Right lobe of liver (tissue), 6 donors: ENCODE results near the gene JCAD. TPM values are rescaled to one million over a fixed set of nuclear protein-coding genes. Genes with fewer than 3 reads are reported as not detected.

ENCODE experiments used
- ATAC-seq, 4 donors: fragments of 200-7000 bp; cut with Tn5 transposase; one replicate each; pipeline ENCODE4 v1.9.1; 2020; ENCODE audit warnings: mild to moderate bottlenecking in 4 of 4, moderate library complexity in 4 of 4
- DNase-seq, 3 donors: peaks; one replicate each; pipeline ENCODE4 v3.0.0-alpha.2; 2020
- H3K27ac ChIP-seq, 3 donors: fragments of 200-600 bp; one replicate each; pipeline ENCODE4 v1.8.0; 2022
- H3K27me3 ChIP-seq, 2 donors: fragments of 200-600 bp; one replicate each; pipeline ENCODE4 v1.8.0; 2022
- H3K36me3 ChIP-seq, 4 donors: fragments of 200-600 bp; sonication (generic) in 1 of 4; one replicate each; pipeline versions ENCODE4 v1.5.1 to v1.8.0; 2017 to 2022; ENCODE audit warnings: control low read depth in 1 of 4
- H3K4me1 ChIP-seq, 4 donors: fragments of 200-600 bp; sonication (generic) in 1 of 4; one replicate each; pipeline versions ENCODE4 v1.5.1 to v1.8.0; 2017 to 2022; ENCODE audit warnings: control low read depth in 1 of 4
- H3K4me3 ChIP-seq, 3 donors: fragments of 200-600 bp; one replicate each; pipeline ENCODE4 v1.8.0; 2022
- H3K9me3 ChIP-seq, 4 donors: fragments of 200-600 bp; sonication (generic) in 1 of 4; one replicate each; pipeline versions ENCODE4 v1.5.1 to v1.8.0; 2017 to 2022; ENCODE audit warnings: control low read depth in 1 of 4
- CTCF ChIP-seq, 4 donors: fragments of 200-600 bp in 3 of 4; fragments of 450-650 bp in 1 of 4; IDR thresholded peaks; one replicate each; pipeline versions ENCODE4 v1.5.1 to v1.8.0; 2016 to 2022; ENCODE audit warnings: antibody characterized with exemption in 4 of 4, mild to moderate bottlenecking in 2 of 4
- POLR2A ChIP-seq: fragments of 450-650 bp; IDR thresholded peaks from one replicate; pipeline ENCODE4 v1.6.1; 2017; ENCODE audit warnings: antibody characterized with exemption, mild to moderate bottlenecking
- WGBS: methylation state at CpG from one replicate; pipeline ENCODE4 v1.1.6; 2018; ENCODE audit warnings: low coverage, low lambda C conversion rate; ENCODE audit not compliant: insufficient coverage; ENCODE audit errors: missing lambda C conversion rate; 5-methylcytosine and 5-hydroxymethylcytosine counted together
- intact Hi-C, 2 donors: fragments of 100-400 bp; cut with DNase I; formaldehyde crosslinking; loops; one replicate each; pipeline versions ENCODE4 v1.11.2 to v1.14.1; 2022
- total RNA-seq, 6 experiments: library from RNA; depleted of rRNA in 2 of 6; stranded (reverse); fragments of >200 nt in 2 of 6; fragmentation: NEBNext Ultra II Directional in 3 of 6; extraction: Animal tissue kit (Norgen Biotek cat#: 25700) in 3 of 6; gene quantifications; one replicate each; pipeline versions ENCODE4 v1.1.0 to v1.2.4, GENCODE V29; 2016 to 2023
- donor health status: DM: no; HTN: yes; CAD: no.
- donor health status: DM: no; HTN: no; CAD: no.
- donor health status: DM: no; HTN: no; CAD: no.
- donor health status: DM: no; HTN: yes; CAD: no.
- donor health status: DM: no; HTN: yes; CAD: no.

Gene JCAD
- total RNA-seq, 6 experiments from 2014 or later = 1.4 to 3.7 (median 2.0) TPM

- Histone ChIP-seq H3K36me3 (no peaks in the 10 kb centered on the region), H3K27ac (no peak overlapping the region), H3K27me3 (no peaks in the 10 kb centered on the region), H3K9me3 (no peaks in the 10 kb centered on the region), H3K4me1 (no peaks in the 10 kb centered on the region), H3K4me3 (no peak overlapping the region)
- 50% methylated on average over 2 of the region's 5 CpGs for WGBS
- ATAC-seq (peak; percentile 80 to 92 (median 87)), DNase-seq (peak; percentile 71 to 77 (median 72))
- intact Hi-C loops = no loop called here
- TF ChIP-seq POLR2A = no peak
- TF ChIP-seq CTCF (IDR thresholded peaks at IDR 0.05) = no peak
Measured at GRCh38 chr10:30013757-30014156, 45.6 kb downstream of the JCAD start.

- H3K4me1 ChIP-seq = no peaks in the 10 kb centered on the region
- no peaks in the 10 kb centered on the region for H3K36me3 ChIP-seq
- WGBS = 56% methylated on average over 3 of the region's 4 CpGs
- ATAC-seq (peak in 1 of 4 donors; percentile 28), DNase-seq (no peak)
- intact Hi-C loops = no loop called here
- no peak overlapping the region for H3K4me3 ChIP-seq
- TF ChIP-seq CTCF (IDR thresholded peaks at IDR 0.05) (no peak), POLR2A (no peak)
- H3K9me3 ChIP-seq = no peaks in the 10 kb centered on the region
- H3K27me3 ChIP-seq = no peaks in the 10 kb centered on the region
- no peak overlapping the region for H3K27ac ChIP-seq
Measured at GRCh38 chr10:30011956-30012647, 47.3 kb downstream of the JCAD start.

GRCh38 chr10:30011396-30011795 lies 48.0 kb downstream of the JCAD start:
- Histone ChIP-seq H3K36me3 (no peaks in the 10 kb centered on the region), H3K27me3 (no peaks in the 10 kb centered on the region), H3K4me1 (no peaks in the 10 kb centered on the region), H3K9me3 (no peaks in the 10 kb centered on the region), H3K27ac (no peak overlapping the region), H3K4me3 (no peak overlapping the region)
- ATAC-seq = no peak
- TF ChIP-seq POLR2A (no peak), CTCF (IDR thresholded peaks at IDR 0.05) (no peak)
- no peak for DNase-seq
- 83% methylated on average over 7 of the region's 8 CpGs for WGBS
- intact Hi-C loops = no loop called here

- Histone ChIP-seq H3K4me1 (peaks cover 0 to 3% (median 1%) of the 10 kb centered on the region in 4 donors), H3K9me3 (no peaks in the 10 kb centered on the region), H3K4me3 (no peak overlapping the region), H3K27ac (no peak overlapping the region), H3K27me3 (no peaks in the 10 kb centered on the region), H3K36me3 (no peaks in the 10 kb centered on the region)
- WGBS = 59% methylated on average over 3 of the region's 3 CpGs
- DNase-seq (no peak), ATAC-seq (peak; percentile 31 to 59 (median 40))
- intact Hi-C loops = loop anchor here in 1 of 2 donors (10.0 kb wide), 2 partner anchors 83 to 237 kb away; no protein-coding TSS in a partner anchor
- no peak for TF ChIP-seq POLR2A
- TF ChIP-seq CTCF (IDR thresholded peaks at IDR 0.05) = no peak
Measured at GRCh38 chr10:30007406-30007805, 52.0 kb downstream of the JCAD start.
